ENCODE results near the gene MOCS1. TPM values are rescaled to one million over a fixed set of nuclear protein-coding genes. Genes with fewer than 3 reads are reported as not detected.

The MOCS1 gene
- total RNA-seq, 3 donors from 2014 or later = 22.0 to 30.9 (median 22.3) TPM

DNA sequence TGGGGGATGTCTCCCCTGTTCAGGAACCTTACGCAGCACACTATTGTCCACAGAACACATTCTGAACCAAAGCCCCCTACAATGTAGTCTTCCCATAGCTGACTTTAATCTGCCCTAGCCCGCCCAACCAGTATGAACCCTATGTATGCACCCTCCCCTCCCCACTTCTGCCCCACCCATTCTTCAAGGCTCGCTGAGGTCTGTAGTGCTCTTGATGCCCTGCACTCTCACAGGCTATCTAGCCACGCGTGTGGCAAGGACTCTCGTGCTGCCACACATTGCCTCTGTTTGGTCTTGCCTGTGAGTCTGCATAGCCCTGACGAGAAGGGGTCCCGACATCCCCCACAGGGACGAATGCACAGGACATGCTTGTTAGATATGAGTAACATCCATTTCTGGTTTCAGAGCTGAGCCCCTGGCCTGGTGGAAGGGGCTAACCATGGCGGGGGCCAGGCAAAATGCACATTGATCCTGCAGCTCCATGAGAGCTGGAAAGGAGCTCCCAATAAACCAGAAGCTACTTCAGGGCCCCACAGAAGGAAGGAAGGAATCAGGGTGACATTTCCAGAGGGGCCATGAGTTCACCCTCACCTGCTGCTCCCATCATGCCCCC is 22.6 kb downstream of the MOCS1 start:
- TF ChIP-seq, protein P1, sequence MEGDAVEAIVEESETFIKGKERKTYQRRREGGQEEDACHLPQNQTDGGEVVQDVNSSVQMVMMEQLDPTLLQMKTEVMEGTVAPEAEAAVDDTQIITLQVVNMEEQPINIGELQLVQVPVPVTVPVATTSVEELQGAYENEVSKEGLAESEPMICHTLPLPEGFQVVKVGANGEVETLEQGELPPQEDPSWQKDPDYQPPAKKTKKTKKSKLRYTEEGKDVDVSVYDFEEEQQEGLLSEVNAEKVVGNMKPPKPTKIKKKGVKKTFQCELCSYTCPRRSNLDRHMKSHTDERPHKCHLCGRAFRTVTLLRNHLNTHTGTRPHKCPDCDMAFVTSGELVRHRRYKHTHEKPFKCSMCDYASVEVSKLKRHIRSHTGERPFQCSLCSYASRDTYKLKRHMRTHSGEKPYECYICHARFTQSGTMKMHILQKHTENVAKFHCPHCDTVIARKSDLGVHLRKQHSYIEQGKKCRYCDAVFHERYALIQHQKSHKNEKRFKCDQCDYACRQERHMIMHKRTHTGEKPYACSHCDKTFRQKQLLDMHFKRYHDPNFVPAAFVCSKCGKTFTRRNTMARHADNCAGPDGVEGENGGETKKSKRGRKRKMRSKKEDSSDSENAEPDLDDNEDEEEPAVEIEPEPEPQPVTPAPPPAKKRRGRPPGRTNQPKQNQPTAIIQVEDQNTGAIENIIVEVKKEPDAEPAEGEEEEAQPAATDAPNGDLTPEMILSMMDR (IDR thresholded peaks at IDR 0.05) = no peak
- no peaks in the 10 kb centered on the region for H3K36me3 ChIP-seq (ENCODE audit: low read depth)
- ATAC-seq (no peak), DNase-seq (no peak)
- intact Hi-C loops (cut with DNase I, micrococcal nuclease) = no loop called here
- H3K9me3 ChIP-seq = no peaks in the 10 kb centered on the region
- no peaks in the 10 kb centered on the region for H3K4me1 ChIP-seq (ENCODE audit: low read depth)
- H3K4me3 ChIP-seq = no peak overlapping the region

GRCh38 chr6:39910744-39911143 is 23.5 kb downstream of the MOCS1 start:
- intact Hi-C loops (cut with DNase I, micrococcal nuclease) = no loop called here
- DNase-seq = no peak
- H3K36me3 ChIP-seq (ENCODE audit: low read depth) = no peaks in the 10 kb centered on the region

DNA sequence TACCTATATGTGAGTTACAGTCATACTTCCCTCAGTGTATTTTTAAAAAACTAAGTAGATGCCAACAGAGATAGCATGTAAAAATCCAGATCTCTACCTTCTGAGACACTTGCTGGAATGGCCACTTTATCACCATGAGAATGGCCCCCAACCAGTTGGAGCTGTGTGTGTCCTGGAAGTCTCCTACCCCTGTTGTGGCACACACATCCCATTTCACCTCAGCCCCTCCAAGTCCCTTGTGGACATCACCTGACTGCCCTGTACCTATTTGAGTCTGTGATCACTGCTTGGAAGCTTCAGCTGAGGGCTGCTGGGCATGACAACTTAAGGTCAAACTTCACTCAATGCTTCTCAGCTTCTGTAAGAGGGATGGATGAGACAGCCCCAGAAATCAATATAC is 24.1 kb downstream of the MOCS1 start:
- H3K4me3 ChIP-seq = no peak overlapping the region
- ATAC-seq (no peak), DNase-seq (no peak)
- TF ChIP-seq, protein P1 (IDR thresholded peaks at IDR 0.05) = no peak
- intact Hi-C loops (cut with DNase I, micrococcal nuclease) = no loop called here
- no peaks in the 10 kb centered on the region for H3K9me3 ChIP-seq
- H3K4me1 ChIP-seq (ENCODE audit: low read depth) = no peaks in the 10 kb centered on the region
- H3K36me3 ChIP-seq (ENCODE audit: low read depth) = no peaks in the 10 kb centered on the region

More at GRCh38 chr6:39910744-39911143, 23.5 kb downstream of the MOCS1 start:
- H3K4me3 ChIP-seq = no peak overlapping the region
- H3K4me1 ChIP-seq (ENCODE audit: low read depth) = no peaks in the 10 kb centered on the region
- no peaks in the 10 kb centered on the region for H3K9me3 ChIP-seq
- no peak for ATAC-seq
- TF ChIP-seq, protein P1 (IDR thresholded peaks at IDR 0.05) = no peak

DNA sequence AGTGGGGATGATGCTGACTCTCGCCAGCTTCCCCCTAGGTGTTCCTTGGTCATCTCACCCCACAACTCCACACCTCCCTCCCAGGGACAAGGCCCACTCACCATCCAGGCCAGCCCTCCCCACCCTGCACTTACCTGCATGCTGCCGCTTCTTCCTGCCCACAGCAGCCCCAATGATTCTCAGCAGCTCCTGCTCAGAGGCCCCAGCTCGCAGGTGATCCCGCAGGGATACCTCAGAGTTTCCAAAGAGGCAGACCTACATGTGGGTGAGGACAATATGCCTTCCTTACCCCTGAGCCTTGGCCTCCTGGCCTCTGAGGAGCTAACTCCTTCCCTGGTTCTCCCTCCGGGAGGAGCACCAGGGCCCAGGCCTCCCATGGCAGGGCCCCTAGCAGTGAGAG is 24.6 kb downstream of the MOCS1 start:
- TF ChIP-seq, protein P1 (IDR thresholded peaks at IDR 0.05) = no peak
- no peak overlapping the region for H3K4me3 ChIP-seq
- intact Hi-C loops (cut with DNase I, micrococcal nuclease) = no loop called here
- no peaks in the 10 kb centered on the region for H3K4me1 ChIP-seq (ENCODE audit: low read depth)
- H3K9me3 ChIP-seq = no peaks in the 10 kb centered on the region
- no peaks in the 10 kb centered on the region for H3K36me3 ChIP-seq (ENCODE audit: low read depth)
- ATAC-seq (no peak), DNase-seq (no peak)

- DNase-seq (no peak), ATAC-seq (no peak)
- Histone ChIP-seq H3K36me3 (ENCODE audit: low read depth) (no peaks in the 10 kb centered on the region), H3K4me3 (no peak overlapping the region), H3K9me3 (no peaks in the 10 kb centered on the region), H3K4me1 (ENCODE audit: low read depth) (no peaks in the 10 kb centered on the region)
- TF ChIP-seq, protein P1 (IDR thresholded peaks at IDR 0.05) = no peak
- intact Hi-C loops (cut with DNase I, micrococcal nuclease) = no loop called here
Measured at GRCh38 chr6:39908838-39909583, 25.3 kb downstream of the MOCS1 start.
